Neural cell (in vitro differentiated cells): ENCODE results near the gene HLA-DMA. TPM values are rescaled to one million over a fixed set of nuclear protein-coding genes. Genes with fewer than 3 reads are reported as not detected.
A peak's percentile ranks its signal among the peaks of the same experiment; 100 is the strongest.

Experiments used
- H2AFZ ChIP-seq: fragments of 200-600, 300-800 bp; sonication (generic), shearing (Covaris generic); 2 replicates; pipeline ENCODE4 v1.6.0; 2014; ENCODE audit warnings: low read depth, mild to moderate bottlenecking, antibody characterized with exemption, low read length, moderate library complexity
- H3F3A ChIP-seq: fragments of 200-600 bp; shearing (Covaris generic); 2 replicates; pipeline ENCODE4 v1.6.1; 2016; ENCODE audit warnings: mild to moderate bottlenecking, moderate library complexity, mixed read lengths, antibody characterized with exemption, low read length; ENCODE audit not compliant: insufficient read depth, poor library complexity, severe bottlenecking
- H3K27ac ChIP-seq: fragments of 200-600, 300-800 bp; sonication (generic), shearing (Covaris generic); 2 replicates; pipeline ENCODE4 v1.5.1; 2014; ENCODE audit warnings: mild to moderate bottlenecking, low read length, moderate library complexity
- H3K27me3 ChIP-seq: fragments of 300-800, 200-600 bp; sonication (generic), shearing (Covaris generic); 2 replicates; pipeline ENCODE4 v1.6.0; 2014; ENCODE audit warnings: mild to moderate bottlenecking, low read depth, low read length, moderate library complexity; ENCODE audit not compliant: insufficient read depth
- H3K36me3 ChIP-seq: fragments of 300-800, 200-600 bp; sonication (generic), shearing (Covaris generic); 2 replicates; pipeline ENCODE4 v1.5.1; 2014; ENCODE audit warnings: mild to moderate bottlenecking, antibody characterized with exemption, low read length, moderate library complexity; ENCODE audit not compliant: insufficient read depth
- H3K4me2 ChIP-seq: fragments of 300-800, 200-600 bp; sonication (generic), shearing (Covaris generic); 2 replicates; pipeline ENCODE4 v1.6.0; 2014; ENCODE audit warnings: mild to moderate bottlenecking, low read length
- H3K4me3 ChIP-seq: fragments of 300-800, 200-600 bp; sonication (generic), shearing (Covaris generic); 2 replicates; pipeline ENCODE4 v1.5.1; 2014; ENCODE audit warnings: mild to moderate bottlenecking, low read length, moderate library complexity
- H3K79me2 ChIP-seq: fragments of 200-600 bp; shearing (Covaris generic); replicated peaks from 2 replicates; pipeline ENCODE4 v1.6.0; 2014; ENCODE audit warnings: mild to moderate bottlenecking, low read length, moderate library complexity; ENCODE audit not compliant: insufficient read depth
- H3K9ac ChIP-seq: fragments of 300-800, 200-600 bp; sonication (generic), shearing (Covaris generic); 2 replicates; pipeline ENCODE4 v1.6.1; 2016; ENCODE audit warnings: mild to moderate bottlenecking, low read length, mixed read lengths
- H3K9me2 ChIP-seq: fragments of 200-600 bp; shearing (Covaris generic); 2 replicates; pipeline ENCODE4 v1.6.1; 2016; ENCODE audit warnings: mild to moderate bottlenecking, low read length, mixed read lengths; ENCODE audit not compliant: insufficient read depth
- H3K9me3 ChIP-seq: fragments of 200-600, 300-800 bp; sonication (generic), shearing (Covaris generic); 2 replicates; pipeline ENCODE4 v1.6.1; 2016; ENCODE audit warnings: mild to moderate bottlenecking, mixed run types, low read length, moderate library complexity, mixed read lengths
- H4K20me1 ChIP-seq: fragments of 200-600 bp; shearing (Covaris generic); 2 replicates; pipeline ENCODE4 v1.6.1; 2016; ENCODE audit warnings: mild to moderate bottlenecking, mixed run types; ENCODE audit not compliant: insufficient read depth
- EP300 ChIP-seq: fragments of 450-650 bp; conservative IDR thresholded peaks from 2 replicates; pipeline ENCODE4 v1.6.1; 2014; ENCODE audit warnings: antibody characterized with exemption, mild to moderate bottlenecking, moderate library complexity; ENCODE audit not compliant: poor library complexity, severe bottlenecking
- EZH2 ChIP-seq: fragments of 200-600, 300-800 bp; shearing (Covaris generic), sonication (generic); IDR thresholded peaks from 2 replicates; pipeline ENCODE4 v1.6.1; 2014; ENCODE audit warnings: antibody characterized with exemption, low read length, borderline replicate concordance, mild to moderate bottlenecking; ENCODE audit not compliant: insufficient read depth, poor library complexity, severe bottlenecking
- MXI1 ChIP-seq: fragments of 450-650 bp; conservative IDR thresholded peaks from 2 replicates; pipeline ENCODE4 v1.6.1; 2014; ENCODE audit warnings: antibody characterized with exemption, mild to moderate bottlenecking; ENCODE audit not compliant: poor library complexity, severe bottlenecking
- POLR2AphosphoS5 ChIP-seq: IDR thresholded peaks from 2 replicates; pipeline ENCODE4 v1.6.1; 2012
- RAD21 ChIP-seq: fragments of 450-650 bp; conservative IDR thresholded peaks from 2 replicates; pipeline ENCODE4 v1.6.1; 2014; ENCODE audit warnings: antibody characterized with exemption, mild to moderate bottlenecking, moderate library complexity
- SMC3 ChIP-seq: fragments of 450-650 bp; conservative IDR thresholded peaks from 2 replicates; pipeline ENCODE4 v1.6.1; 2014; ENCODE audit warnings: antibody characterized with exemption, mild to moderate bottlenecking, moderate library complexity; ENCODE audit not compliant: poor library complexity
- TAF1 ChIP-seq: IDR thresholded peaks from 2 replicates; pipeline ENCODE4 v1.6.1; 2012; ENCODE audit warnings: low read depth
- polyA plus RNA-seq: library from polyadenylated mRNA; depleted of rRNA; stranded (reverse); fragments of >200 nt; gene quantifications from 2 replicates; pipeline ENCODE4 v1.2.3, GENCODE V29; 2014
- TF ChIP-seq, protein P1 (sequence below): IDR thresholded peaks from 2 replicates; pipeline ENCODE4 v1.6.1; 2012; ENCODE audit warnings: borderline replicate concordance
- TF ChIP-seq, protein P2 (sequence below): fragments of 450-650 bp; IDR thresholded peaks from 2 replicates; pipeline ENCODE4 v1.5.1; 2014; ENCODE audit warnings: antibody characterized with exemption, mild to moderate bottlenecking, moderate library complexity; ENCODE audit not compliant: poor library complexity, severe bottlenecking

The HLA-DMA gene
- polyA plus RNA-seq, 1 donor from 2014 or later = 4.4 TPM

DNA sequence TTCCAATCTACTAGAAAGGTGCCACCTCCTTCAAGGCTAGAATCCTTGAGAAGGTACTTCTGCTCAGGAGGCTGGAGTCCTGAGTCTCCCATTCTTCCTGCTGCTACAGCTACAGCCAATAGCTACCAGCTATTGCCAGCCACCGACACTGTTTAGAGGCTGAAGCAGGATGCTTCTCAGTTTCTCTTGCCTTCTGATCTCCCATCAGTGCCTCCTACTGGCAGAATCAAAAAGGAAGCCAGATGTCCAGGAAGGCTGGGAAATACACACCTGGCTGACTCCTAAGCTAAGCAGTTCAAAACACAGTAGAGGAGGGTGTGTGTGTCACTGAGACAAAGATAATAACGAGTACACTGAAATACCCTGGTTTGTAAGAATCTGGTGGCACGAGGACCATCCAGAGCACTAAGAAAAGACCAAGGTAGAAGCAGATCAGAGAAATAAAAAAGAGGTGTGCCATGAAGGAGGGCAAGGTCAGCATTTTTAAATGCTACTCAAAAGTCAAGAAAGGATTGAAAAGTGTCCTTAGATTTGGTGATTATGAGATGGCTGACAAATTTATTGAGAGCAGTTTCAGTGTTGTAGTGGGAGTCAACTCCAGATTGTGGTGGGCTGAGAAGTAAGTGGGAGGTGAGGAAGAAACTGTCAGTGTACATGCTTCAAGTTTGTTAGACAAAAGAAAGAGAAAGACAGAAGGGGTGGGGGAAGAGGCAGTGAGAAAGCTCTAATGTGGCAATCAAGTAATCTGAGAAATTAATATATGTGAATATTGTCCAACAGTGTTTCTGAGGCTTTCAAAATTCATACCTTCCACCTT, 2.3 kb upstream of the HLA-DMA start:
- H3K4me2 ChIP-seq = no peak overlapping the region
- TF ChIP-seq, protein P1, sequence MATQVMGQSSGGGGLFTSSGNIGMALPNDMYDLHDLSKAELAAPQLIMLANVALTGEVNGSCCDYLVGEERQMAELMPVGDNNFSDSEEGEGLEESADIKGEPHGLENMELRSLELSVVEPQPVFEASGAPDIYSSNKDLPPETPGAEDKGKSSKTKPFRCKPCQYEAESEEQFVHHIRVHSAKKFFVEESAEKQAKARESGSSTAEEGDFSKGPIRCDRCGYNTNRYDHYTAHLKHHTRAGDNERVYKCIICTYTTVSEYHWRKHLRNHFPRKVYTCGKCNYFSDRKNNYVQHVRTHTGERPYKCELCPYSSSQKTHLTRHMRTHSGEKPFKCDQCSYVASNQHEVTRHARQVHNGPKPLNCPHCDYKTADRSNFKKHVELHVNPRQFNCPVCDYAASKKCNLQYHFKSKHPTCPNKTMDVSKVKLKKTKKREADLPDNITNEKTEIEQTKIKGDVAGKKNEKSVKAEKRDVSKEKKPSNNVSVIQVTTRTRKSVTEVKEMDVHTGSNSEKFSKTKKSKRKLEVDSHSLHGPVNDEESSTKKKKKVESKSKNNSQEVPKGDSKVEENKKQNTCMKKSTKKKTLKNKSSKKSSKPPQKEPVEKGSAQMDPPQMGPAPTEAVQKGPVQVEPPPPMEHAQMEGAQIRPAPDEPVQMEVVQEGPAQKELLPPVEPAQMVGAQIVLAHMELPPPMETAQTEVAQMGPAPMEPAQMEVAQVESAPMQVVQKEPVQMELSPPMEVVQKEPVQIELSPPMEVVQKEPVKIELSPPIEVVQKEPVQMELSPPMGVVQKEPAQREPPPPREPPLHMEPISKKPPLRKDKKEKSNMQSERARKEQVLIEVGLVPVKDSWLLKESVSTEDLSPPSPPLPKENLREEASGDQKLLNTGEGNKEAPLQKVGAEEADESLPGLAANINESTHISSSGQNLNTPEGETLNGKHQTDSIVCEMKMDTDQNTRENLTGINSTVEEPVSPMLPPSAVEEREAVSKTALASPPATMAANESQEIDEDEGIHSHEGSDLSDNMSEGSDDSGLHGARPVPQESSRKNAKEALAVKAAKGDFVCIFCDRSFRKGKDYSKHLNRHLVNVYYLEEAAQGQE = no peak
- TF ChIP-seq, protein P2, sequence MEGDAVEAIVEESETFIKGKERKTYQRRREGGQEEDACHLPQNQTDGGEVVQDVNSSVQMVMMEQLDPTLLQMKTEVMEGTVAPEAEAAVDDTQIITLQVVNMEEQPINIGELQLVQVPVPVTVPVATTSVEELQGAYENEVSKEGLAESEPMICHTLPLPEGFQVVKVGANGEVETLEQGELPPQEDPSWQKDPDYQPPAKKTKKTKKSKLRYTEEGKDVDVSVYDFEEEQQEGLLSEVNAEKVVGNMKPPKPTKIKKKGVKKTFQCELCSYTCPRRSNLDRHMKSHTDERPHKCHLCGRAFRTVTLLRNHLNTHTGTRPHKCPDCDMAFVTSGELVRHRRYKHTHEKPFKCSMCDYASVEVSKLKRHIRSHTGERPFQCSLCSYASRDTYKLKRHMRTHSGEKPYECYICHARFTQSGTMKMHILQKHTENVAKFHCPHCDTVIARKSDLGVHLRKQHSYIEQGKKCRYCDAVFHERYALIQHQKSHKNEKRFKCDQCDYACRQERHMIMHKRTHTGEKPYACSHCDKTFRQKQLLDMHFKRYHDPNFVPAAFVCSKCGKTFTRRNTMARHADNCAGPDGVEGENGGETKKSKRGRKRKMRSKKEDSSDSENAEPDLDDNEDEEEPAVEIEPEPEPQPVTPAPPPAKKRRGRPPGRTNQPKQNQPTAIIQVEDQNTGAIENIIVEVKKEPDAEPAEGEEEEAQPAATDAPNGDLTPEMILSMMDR = peak; percentile 17
- no peak for TF ChIP-seq POLR2AphosphoS5

DNA sequence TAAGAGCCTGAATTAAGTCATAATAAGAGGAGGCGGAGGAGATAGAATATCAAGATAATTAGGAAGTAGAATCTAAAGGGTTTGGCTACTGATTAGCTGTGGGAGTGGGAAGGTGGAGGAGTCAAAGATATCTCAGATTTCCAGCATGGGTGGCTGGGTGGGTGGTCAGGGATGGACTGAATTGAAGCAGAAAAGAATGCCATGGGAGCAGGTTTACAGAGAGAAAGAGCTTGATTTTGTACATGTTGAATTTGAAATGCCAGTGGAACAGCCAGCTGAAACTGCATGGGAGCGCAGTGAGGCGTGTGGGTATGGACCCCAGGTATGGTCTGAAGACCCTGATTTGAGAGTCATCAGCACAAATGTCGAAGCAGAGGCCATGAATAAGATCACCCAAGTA, 1.4 kb upstream of the HLA-DMA start:
- no peaks in the 10 kb centered on the region for H3K36me3 ChIP-seq
- no peak overlapping the region for H3K4me2 ChIP-seq
- H3K79me2 ChIP-seq = no peaks in the 10 kb centered on the region
- H3K4me3 ChIP-seq = no peak overlapping the region
- no peak overlapping the region for H3K9ac ChIP-seq
- H3F3A ChIP-seq = no peaks in the 10 kb centered on the region
- H4K20me1 ChIP-seq = no peaks in the 10 kb centered on the region
- no peaks in the 10 kb centered on the region for H3K9me3 ChIP-seq
- H3K27ac ChIP-seq = no peak overlapping the region
- H2AFZ ChIP-seq = no peak overlapping the region
- TF ChIP-seq SMC3 = no peak
- H3K27me3 ChIP-seq = no peaks in the 10 kb centered on the region
- no peaks in the 10 kb centered on the region for H3K9me2 ChIP-seq

More for the DNA sequence above, 2.3 kb upstream of the HLA-DMA start:
- Histone ChIP-seq H3K4me3 (no peak overlapping the region), H3K27ac (no peak overlapping the region), H3K79me2 (no peaks in the 10 kb centered on the region), H3K27me3 (no peaks in the 10 kb centered on the region), H3K9ac (no peak overlapping the region), H2AFZ (no peak overlapping the region), H4K20me1 (no peaks in the 10 kb centered on the region), H3K9me2 (no peaks in the 10 kb centered on the region), H3F3A (no peaks in the 10 kb centered on the region), H3K9me3 (no peaks in the 10 kb centered on the region), H3K36me3 (no peaks in the 10 kb centered on the region)

DNA sequence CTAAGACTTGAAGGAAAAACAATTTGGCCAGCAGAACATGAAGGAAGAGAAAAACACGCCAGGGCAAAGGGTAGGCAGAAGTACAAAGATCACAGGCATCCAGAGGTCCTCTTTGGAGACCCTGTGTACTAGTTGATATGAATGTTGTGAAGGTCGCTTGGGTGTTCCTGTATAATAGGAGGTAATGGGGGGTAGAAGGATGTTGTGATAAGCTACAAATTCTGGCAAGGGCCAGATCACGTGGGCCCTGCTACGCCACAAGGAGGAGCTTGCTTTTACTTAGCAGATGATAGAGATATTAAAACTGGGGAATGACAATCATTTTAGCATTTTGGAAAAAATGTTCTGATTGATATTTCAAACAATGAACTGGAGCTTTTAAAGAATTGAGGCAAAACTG, 878 bp upstream of the HLA-DMA start:
- no peaks in the 10 kb centered on the region for H3F3A ChIP-seq
- no peak overlapping the region for H3K27ac ChIP-seq
- no peaks in the 10 kb centered on the region for H3K27me3 ChIP-seq
- H3K4me2 ChIP-seq = no peak overlapping the region
- H3K9me2 ChIP-seq = no peaks in the 10 kb centered on the region
- TF ChIP-seq, protein P1 = no peak
- TF ChIP-seq EZH2 (no peak), SMC3 (no peak), MXI1 (no peak), TAF1 (no peak), EP300 (no peak), RAD21 (no peak), POLR2AphosphoS5 (no peak)
- TF ChIP-seq, protein P2 = no peak
- no peaks in the 10 kb centered on the region for H3K9me3 ChIP-seq
- no peaks in the 10 kb centered on the region for H3K79me2 ChIP-seq
- H3K36me3 ChIP-seq = no peaks in the 10 kb centered on the region
- H2AFZ ChIP-seq = no peak overlapping the region
- no peaks in the 10 kb centered on the region for H4K20me1 ChIP-seq
- H3K4me3 ChIP-seq = no peak overlapping the region
- no peak overlapping the region for H3K9ac ChIP-seq
